ENCODE results near the gene EPHA10.

EPHA10 gene

GRCh38 chr1:37734629-37735591 is 30.0 kb downstream of the EPHA10 start:
- DNase-seq (ENCODE audit: low read depth in 2 of 2), result no peak

- no peak for DNase-seq (ENCODE audit: low read depth in 2 of 2)
These were observed 32.7 kb downstream of the EPHA10 start for GRCh38 chr1:37732111-37732780.

GRCh38 chr1:37731312-37732019 is 33.5 kb downstream of the EPHA10 start:
- no peak for DNase-seq (ENCODE audit: low read depth in 2 of 2)

- no peak for DNase-seq (ENCODE audit: low read depth in 2 of 2)
These were observed 34.5 kb downstream of the EPHA10 start for GRCh38 chr1:37730376-37730775.

GRCh38 chr1:37728416-37728815 is 36.5 kb downstream of the EPHA10 start:
- DNase-seq (ENCODE audit: low read depth in 2 of 2), result no peak

- DNase-seq (ENCODE audit: low read depth in 2 of 2), result no peak
These were observed 38.0 kb downstream of the EPHA10 start for GRCh38 chr1:37726751-37727585.

GRCh38 chr1:37725851-37726613 is 38.9 kb downstream of the EPHA10 start:
- DNase-seq (ENCODE audit: low read depth in 2 of 2), result no peak

GRCh38 chr1:37724575-37724974 is 40.3 kb downstream of the EPHA10 start:
- no peak for DNase-seq (ENCODE audit: low read depth in 2 of 2)

- DNase-seq (ENCODE audit: low read depth in 2 of 2), result no peak
These were observed 41.4 kb downstream of the EPHA10 start for GRCh38 chr1:37723390-37724078.

- no peak for DNase-seq (ENCODE audit: low read depth in 2 of 2)
These were observed 41.9 kb downstream of the EPHA10 start for GRCh38 chr1:37723072-37723389.

- no peak for DNase-seq (ENCODE audit: low read depth in 2 of 2)
These were observed 42.5 kb downstream of the EPHA10 start for GRCh38 chr1:37722181-37723071.

GRCh38 chr1:37721565-37721964 is 43.4 kb downstream of the EPHA10 start:
- DNase-seq (ENCODE audit: low read depth in 2 of 2), result no peak

GRCh38 chr1:37720231-37721130 is 44.4 kb downstream of the EPHA10 start:
- DNase-seq (ENCODE audit: low read depth in 2 of 2), result no peak

GRCh38 chr1:37719572-37720195 is 45.2 kb downstream of the EPHA10 start:
- DNase-seq (ENCODE audit: low read depth in 2 of 2), result no peak

GRCh38 chr1:37718901-37719571 is 45.9 kb downstream of the EPHA10 start:
- DNase-seq (ENCODE audit: low read depth in 2 of 2), result no peak

GRCh38 chr1:37718181-37718900 is 46.6 kb downstream of the EPHA10 start:
- no peak for DNase-seq (ENCODE audit: low read depth in 2 of 2)

All from stimulated activated CD4-positive, alpha-beta T cell treated with anti-CD3 and anti-CD28 coated beads, Interleukin-15, amount 100 ng/mL, for 48 hours (primary cell).